Common myeloid progenitor, CD34-positive (primary cell): Measurements from ENCODE around the gene PIP5K1B.

Experiments used
- CTCF ChIA-PET: fragments of 350-600 bp; sonication (Branson Sonifier 250); formaldehyde crosslinking; loops from one replicate; lab custom pipeline; 2021; ENCODE audit warnings: antibody characterized with exemption; lab: Charles Lee
- POLR2A ChIA-PET: fragments of 350-600 bp; sonication (Branson Sonifier 250); formaldehyde crosslinking; loops from one replicate; lab custom pipeline; 2021; ENCODE audit warnings: antibody characterized with exemption; lab: Charles Lee
- DNase-seq, 3 donors: peaks; one replicate each; pipeline versions ENCODE4 v3.0.0 to v3.0.0-alpha.2; 2013
- H3K27ac ChIP-seq, 2 experiments: 1 replicate in 1 of 2; 2 replicates in 1 of 2; pipeline ENCODE4 v1.7.0; 2013; ENCODE audit warnings: inconsistent platforms in 2 of 2, low read length in 2 of 2, mild to moderate bottlenecking in 2 of 2, low read depth in 1 of 2, moderate library complexity in 1 of 2; ENCODE audit not compliant: severe bottlenecking in 2 of 2, insufficient read depth in 1 of 2, poor library complexity in 1 of 2
- H3K27me3 ChIP-seq, 5 experiments: replicated peaks in 2 of 5; 1 replicate in 3 of 5; 2 replicates in 2 of 5; pipeline versions ENCODE4 v1.6.1 to v1.7.0; 2013; ENCODE audit warnings: low read length in 4 of 5, mild to moderate bottlenecking in 2 of 5, moderate library complexity in 2 of 5, inconsistent platforms in 1 of 5; ENCODE audit not compliant: insufficient read depth in 5 of 5, control insufficient read depth in 4 of 5
- H3K36me3 ChIP-seq, 4 experiments: 1 replicate in 2 of 4; 2 replicates in 2 of 4; pipeline versions ENCODE4 v1.6.1 to v1.7.0; 2013; ENCODE audit warnings: low read length in 3 of 4, control low read depth in 1 of 4, mild to moderate bottlenecking in 1 of 4; ENCODE audit not compliant: control insufficient read depth in 4 of 4, insufficient read depth in 4 of 4
- H3K4me1 ChIP-seq, 4 experiments: 1 replicate in 3 of 4; 2 replicates in 1 of 4; pipeline versions ENCODE4 v1.6.1 to v1.7.1; 2013; ENCODE audit warnings: low read length in 3 of 4, mild to moderate bottlenecking in 3 of 4, control low read depth in 1 of 4, inconsistent platforms in 1 of 4, moderate library complexity in 1 of 4; ENCODE audit not compliant: control insufficient read depth in 4 of 4, insufficient read depth in 4 of 4; ENCODE audit errors: control extremely low read depth in 1 of 4
- H3K4me3 ChIP-seq, 7 experiments: 1 replicate in 4 of 7; 2 replicates in 3 of 7; pipeline versions ENCODE4 v1.5.1 to v1.7.0; 2013; ENCODE audit warnings: mild to moderate bottlenecking in 7 of 7, low read length in 6 of 7, moderate library complexity in 6 of 7, inconsistent platforms in 2 of 7, low read depth in 2 of 7, control low read depth in 1 of 7; ENCODE audit not compliant: insufficient read depth in 4 of 7, control insufficient read depth in 1 of 7; ENCODE audit errors: extremely low read depth in 1 of 7
- H3K9me3 ChIP-seq, 5 experiments: 1 replicate in 4 of 5; 2 replicates in 1 of 5; pipeline versions ENCODE4 v1.6.1 to v1.7.1; 2013; ENCODE audit warnings: low read length in 4 of 5, mild to moderate bottlenecking in 2 of 5, inconsistent platforms in 1 of 5, low read depth in 1 of 5, moderate library complexity in 1 of 5; ENCODE audit not compliant: control insufficient read depth in 4 of 5, insufficient read depth in 2 of 5; ENCODE audit errors: control extremely low read depth in 1 of 5
- WGBS: methylation state at CpG from one replicate; pipeline ENCODE4 v1.1.5; 2013; ENCODE audit not compliant: insufficient coverage; 5-methylcytosine and 5-hydroxymethylcytosine counted together

The PIP5K1B gene

GRCh38 chr9:68730570-68731235, 25.7 kb downstream of the PIP5K1B start:
- Histone ChIP-seq H3K36me3 (peaks cover 0 to 2% (median 0%) of the 10 kb centered on the region in 4 experiments), H3K9me3 (no peaks in the 10 kb centered on the region), H3K4me1 (peaks cover 0 to 15% (median 3%) of the 10 kb centered on the region in 4 experiments), H3K4me3 (no peak overlapping the region), H3K27ac (no peak overlapping the region), H3K27me3 (no peaks in the 10 kb centered on the region)
- POLR2A ChIA-PET, result no interaction called here
- CTCF ChIA-PET, result no interaction called here
- WGBS, result 80% methylated on average over 1 of the region's 2 CpGs
- DNase-seq, result no peak

- ChIA-PET POLR2A (no interaction called here), CTCF (interaction anchor here (1.2 kb wide), 1 partner anchor 9 kb away, joined by 5 read pairs; no protein-coding TSS in a partner anchor)
- no peaks in the 10 kb centered on the region for H3K27me3 ChIP-seq
- H3K4me1 ChIP-seq, result peaks cover 0 to 17% (median 3%) of the 10 kb centered on the region in 4 experiments
- H3K27ac ChIP-seq, result no peak overlapping the region
- peaks cover 0 to 2% (median 0%) of the 10 kb centered on the region in 4 experiments for H3K36me3 ChIP-seq
- no peaks in the 10 kb centered on the region for H3K9me3 ChIP-seq
- no CpG with 5 or more reads among the region's 5 CpGs for WGBS
- DNase-seq, result no peak
- no peak overlapping the region for H3K4me3 ChIP-seq
Observed at GRCh38 chr9:68731857-68732256, 26.8 kb downstream of the PIP5K1B start.

GRCh38 chr9:68732405-68733020, 27.5 kb downstream of the PIP5K1B start:
- Histone ChIP-seq H3K36me3 (peaks cover 0 to 2% (median 0%) of the 10 kb centered on the region in 4 experiments), H3K27me3 (no peaks in the 10 kb centered on the region), H3K27ac (no peak overlapping the region), H3K9me3 (no peaks in the 10 kb centered on the region), H3K4me3 (no peak overlapping the region), H3K4me1 (peaks cover 0 to 17% (median 3%) of the 10 kb centered on the region in 4 experiments)
- DNase-seq, result no peak
- ChIA-PET POLR2A (no interaction called here), CTCF (interaction anchor here (1.2 kb wide), 1 partner anchor 9 kb away, joined by 5 read pairs; no protein-coding TSS in a partner anchor)
- 95% methylated on average over 4 of the region's 11 CpGs for WGBS

- peaks cover 0 to 2% (median 0%) of the 10 kb centered on the region in 4 experiments for H3K36me3 ChIP-seq
- WGBS, result 72% methylated on average over 3 of the region's 5 CpGs
- H3K27me3 ChIP-seq, result no peaks in the 10 kb centered on the region
- no peak overlapping the region for H3K27ac ChIP-seq
- no peak for DNase-seq
- H3K4me1 ChIP-seq, result peaks cover 0 to 17% (median 3%) of the 10 kb centered on the region in 4 experiments
- ChIA-PET CTCF (interaction anchor here (1.2 kb wide), 1 partner anchor 8 kb away, joined by 5 read pairs; no protein-coding TSS in a partner anchor), POLR2A (no interaction called here)
- H3K9me3 ChIP-seq, result no peaks in the 10 kb centered on the region
- no peak overlapping the region for H3K4me3 ChIP-seq
Observed at GRCh38 chr9:68733021-68733405, 28.0 kb downstream of the PIP5K1B start.

- Histone ChIP-seq H3K9me3 (no peaks in the 10 kb centered on the region), H3K27ac (no peak overlapping the region), H3K27me3 (no peaks in the 10 kb centered on the region), H3K36me3 (peaks cover 0 to 2% (median 0%) of the 10 kb centered on the region in 4 experiments), H3K4me3 (no peak overlapping the region), H3K4me1 (peaks cover 9 to 40% (median 19%) of the 10 kb centered on the region in 4 experiments)
- ChIA-PET CTCF (interaction anchor here (0.6 to 1.8 kb wide), 3 partner anchors 19 to 34 kb away, joined by 3 to 5 read pairs (median 5); no protein-coding TSS in a partner anchor), POLR2A (no interaction called here)
- WGBS, result 100% methylated on average over 3 of the region's 3 CpGs
- no peak for DNase-seq
Observed at GRCh38 chr9:68738358-68738757, 33.3 kb downstream of the PIP5K1B start.

GRCh38 chr9:68739621-68740174, 34.7 kb downstream of the PIP5K1B start:
- peak in 2 of 3 donors; percentile 65 to 71 for DNase-seq
- H3K9me3 ChIP-seq, result no peaks in the 10 kb centered on the region
- peaks cover 0 to 3% (median 0%) of the 10 kb centered on the region in 4 experiments for H3K36me3 ChIP-seq
- ChIA-PET CTCF (interaction anchor here (1.0 to 1.9 kb wide), 10 partner anchors 11 to 85 kb away, joined by 3 to 5 read pairs (median 4); no protein-coding TSS in a partner anchor), POLR2A (interaction anchor here (0.6 kb wide), 1 partner anchor 280 kb away, joined by 4 read pairs; no protein-coding TSS in a partner anchor)
- WGBS, result 9% methylated on average over 2 of the region's 2 CpGs
- no peak overlapping the region for H3K27ac ChIP-seq
- H3K4me1 ChIP-seq, result peaks cover 9 to 46% (median 28%) of the 10 kb centered on the region in 4 experiments
- H3K4me3 ChIP-seq, result peak overlapping the region in 2 of 7 experiments; percentile 1 to 11
- H3K27me3 ChIP-seq, result no peaks in the 10 kb centered on the region
